Uterus (tissue), 2 donors: Measurements from ENCODE around the gene BTNL3.

ENCODE experiments used
- POLR2A ChIP-seq, 2 donors: fragments of 450-650 bp; IDR thresholded peaks; one replicate each; pipeline ENCODE4 v1.6.1; 2016; ENCODE audit warnings: antibody characterized with exemption in 2 of 2, mild to moderate bottlenecking in 1 of 2, moderate library complexity in 1 of 2
- TF ChIP-seq, protein P1 (sequence below), 4 experiments: fragments of 200-600 bp in 2 of 4; fragments of 450-650 bp in 2 of 4; sonication (generic) in 2 of 4; IDR thresholded peaks; one replicate each; pipeline ENCODE4 v1.5.1; 2016 to 2019; ENCODE audit warnings: antibody characterized with exemption in 4 of 4, mild to moderate bottlenecking in 2 of 4, moderate library complexity in 1 of 4

DNA sequence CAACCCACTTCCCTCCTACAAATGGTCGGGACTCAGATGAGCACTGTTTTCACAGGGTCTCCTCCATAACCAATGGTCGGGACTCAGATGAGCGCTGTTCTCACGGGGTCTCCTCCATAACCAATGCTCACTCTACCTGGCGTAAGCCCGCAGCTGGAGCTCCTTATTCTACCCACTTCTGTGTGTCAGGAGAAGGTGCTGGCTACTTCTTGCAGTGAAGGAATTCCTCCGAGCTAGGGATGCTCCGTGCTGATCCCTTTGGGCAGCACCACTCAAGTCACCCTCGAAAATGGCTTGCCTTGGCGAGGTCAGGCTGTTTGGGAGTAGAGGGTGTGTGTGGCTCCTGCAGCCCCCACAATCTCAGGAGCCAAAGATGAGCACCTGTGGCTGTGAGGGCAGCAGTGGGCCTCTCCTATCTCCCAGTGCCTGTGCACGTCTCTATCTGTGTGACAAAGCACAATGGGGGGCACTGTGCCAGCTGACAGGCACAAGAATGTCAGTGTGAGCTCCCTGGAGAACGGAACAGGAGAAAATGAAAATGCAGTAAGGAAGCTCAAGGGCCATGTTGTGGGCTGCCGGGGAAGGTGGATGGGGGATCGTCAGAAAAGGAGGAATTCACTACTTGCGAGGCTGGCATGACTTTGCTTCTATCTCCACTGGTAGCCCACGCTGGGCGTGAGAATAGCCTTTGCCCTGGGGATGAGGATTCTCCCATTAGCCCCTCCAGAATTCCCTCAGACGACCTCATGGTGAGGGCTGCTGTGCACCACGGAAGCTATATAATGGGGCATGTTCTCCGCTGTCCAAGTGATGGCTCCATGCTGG, 47.6 kb downstream of the BTNL3 start:
- TF ChIP-seq, protein P1, sequence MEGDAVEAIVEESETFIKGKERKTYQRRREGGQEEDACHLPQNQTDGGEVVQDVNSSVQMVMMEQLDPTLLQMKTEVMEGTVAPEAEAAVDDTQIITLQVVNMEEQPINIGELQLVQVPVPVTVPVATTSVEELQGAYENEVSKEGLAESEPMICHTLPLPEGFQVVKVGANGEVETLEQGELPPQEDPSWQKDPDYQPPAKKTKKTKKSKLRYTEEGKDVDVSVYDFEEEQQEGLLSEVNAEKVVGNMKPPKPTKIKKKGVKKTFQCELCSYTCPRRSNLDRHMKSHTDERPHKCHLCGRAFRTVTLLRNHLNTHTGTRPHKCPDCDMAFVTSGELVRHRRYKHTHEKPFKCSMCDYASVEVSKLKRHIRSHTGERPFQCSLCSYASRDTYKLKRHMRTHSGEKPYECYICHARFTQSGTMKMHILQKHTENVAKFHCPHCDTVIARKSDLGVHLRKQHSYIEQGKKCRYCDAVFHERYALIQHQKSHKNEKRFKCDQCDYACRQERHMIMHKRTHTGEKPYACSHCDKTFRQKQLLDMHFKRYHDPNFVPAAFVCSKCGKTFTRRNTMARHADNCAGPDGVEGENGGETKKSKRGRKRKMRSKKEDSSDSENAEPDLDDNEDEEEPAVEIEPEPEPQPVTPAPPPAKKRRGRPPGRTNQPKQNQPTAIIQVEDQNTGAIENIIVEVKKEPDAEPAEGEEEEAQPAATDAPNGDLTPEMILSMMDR (IDR thresholded peaks at IDR 0.05): no peak
- TF ChIP-seq POLR2A (IDR thresholded peaks at IDR 0.05): no peak
